GM18526 (cell line): Measurements from ENCODE around the gene ARHGAP24.

Experiments
- POLR2A ChIP-seq: IDR thresholded peaks from 3 replicates; pipeline ENCODE4 v1.6.1; 2011; ENCODE audit not compliant: insufficient read length; ENCODE audit errors: extremely low read depth

The ARHGAP24 gene

GRCh38 chr4:85905761-85906160, 430.8 kb downstream of the ARHGAP24 start:
- TF ChIP-seq POLR2A, result no peak

GRCh38 chr4:85907001-85907400, 432.1 kb downstream of the ARHGAP24 start:
- no peak for TF ChIP-seq POLR2A

- TF ChIP-seq POLR2A, result no peak
Measured at GRCh38 chr4:85909851-85910250, 434.9 kb downstream of the ARHGAP24 start.

- TF ChIP-seq POLR2A, result no peak
Measured at GRCh38 chr4:85910985-85911384, 436.0 kb downstream of the ARHGAP24 start.

- TF ChIP-seq POLR2A, result no peak
Measured at GRCh38 chr4:85913931-85914694, 439.2 kb downstream of the ARHGAP24 start.

- no peak for TF ChIP-seq POLR2A
Measured at GRCh38 chr4:85919200-85919887, 444.4 kb downstream of the ARHGAP24 start.

GRCh38 chr4:85925071-85925470, 450.1 kb downstream of the ARHGAP24 start:
- TF ChIP-seq POLR2A, result no peak

GRCh38 chr4:85928775-85929591, 454.0 kb downstream of the ARHGAP24 start:
- no peak for TF ChIP-seq POLR2A

GRCh38 chr4:85929961-85930665, 455.2 kb downstream of the ARHGAP24 start:
- no peak for TF ChIP-seq POLR2A

- no peak for TF ChIP-seq POLR2A
Measured at GRCh38 chr4:85932500-85933290, 457.7 kb downstream of the ARHGAP24 start.

GRCh38 chr4:85933291-85933640, 458.3 kb downstream of the ARHGAP24 start:
- no peak for TF ChIP-seq POLR2A

GRCh38 chr4:85937507-85937906, 462.6 kb downstream of the ARHGAP24 start:
- no peak for TF ChIP-seq POLR2A

GRCh38 chr4:85938062-85938461, 463.1 kb downstream of the ARHGAP24 start:
- TF ChIP-seq POLR2A, result no peak

GRCh38 chr4:85938902-85939301, 464.0 kb downstream of the ARHGAP24 start:
- no peak for TF ChIP-seq POLR2A
